ENCODE results near the gene P2RY11.

DNA sequence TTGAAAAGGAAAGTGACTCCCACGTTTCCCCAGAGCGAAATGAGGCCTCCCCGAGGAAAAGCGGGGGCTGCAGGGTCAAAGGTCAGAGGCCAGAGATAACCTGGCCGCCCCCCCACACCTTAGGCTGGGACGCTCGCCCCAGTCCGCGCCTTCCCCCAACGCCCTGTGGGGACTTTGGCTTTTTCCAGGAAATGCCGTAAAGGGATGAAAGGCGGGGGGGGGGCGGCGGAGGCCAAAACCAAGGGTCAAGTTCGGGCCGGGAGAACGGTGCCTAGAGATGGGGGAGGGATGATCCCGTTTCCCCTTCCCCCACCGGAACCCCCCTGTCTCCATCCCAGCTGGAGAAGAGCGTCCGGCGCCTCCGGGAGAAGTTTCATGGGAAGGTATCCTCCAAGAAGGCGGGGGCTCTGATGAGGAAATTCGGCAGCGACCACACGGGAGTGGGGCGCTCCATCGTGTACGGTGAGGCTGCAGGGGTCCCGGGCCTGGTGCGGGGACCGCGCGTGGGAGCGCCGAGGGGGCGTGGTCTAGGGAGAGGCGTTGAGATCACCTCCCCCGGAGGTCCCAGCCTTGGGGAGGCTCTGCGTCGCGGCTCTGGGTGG, 24.8 kb upstream of the P2RY11 start:
- TF ChIP-seq, protein P1, sequence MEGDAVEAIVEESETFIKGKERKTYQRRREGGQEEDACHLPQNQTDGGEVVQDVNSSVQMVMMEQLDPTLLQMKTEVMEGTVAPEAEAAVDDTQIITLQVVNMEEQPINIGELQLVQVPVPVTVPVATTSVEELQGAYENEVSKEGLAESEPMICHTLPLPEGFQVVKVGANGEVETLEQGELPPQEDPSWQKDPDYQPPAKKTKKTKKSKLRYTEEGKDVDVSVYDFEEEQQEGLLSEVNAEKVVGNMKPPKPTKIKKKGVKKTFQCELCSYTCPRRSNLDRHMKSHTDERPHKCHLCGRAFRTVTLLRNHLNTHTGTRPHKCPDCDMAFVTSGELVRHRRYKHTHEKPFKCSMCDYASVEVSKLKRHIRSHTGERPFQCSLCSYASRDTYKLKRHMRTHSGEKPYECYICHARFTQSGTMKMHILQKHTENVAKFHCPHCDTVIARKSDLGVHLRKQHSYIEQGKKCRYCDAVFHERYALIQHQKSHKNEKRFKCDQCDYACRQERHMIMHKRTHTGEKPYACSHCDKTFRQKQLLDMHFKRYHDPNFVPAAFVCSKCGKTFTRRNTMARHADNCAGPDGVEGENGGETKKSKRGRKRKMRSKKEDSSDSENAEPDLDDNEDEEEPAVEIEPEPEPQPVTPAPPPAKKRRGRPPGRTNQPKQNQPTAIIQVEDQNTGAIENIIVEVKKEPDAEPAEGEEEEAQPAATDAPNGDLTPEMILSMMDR (conservative IDR thresholded peaks at IDR 0.05; ENCODE audit: low read depth, low read length) = no peak
- no peak for TF ChIP-seq MAFK (IDR thresholded peaks at IDR 0.05; ENCODE audit: low read depth, low read length)
- TF ChIP-seq POLR2A (IDR thresholded peaks at IDR 0.05; ENCODE audit: low read depth, low read length) = no peak

All from IMR-90 (cell line).